Large intestine (tissue), 3 donors: ENCODE data around the gene CDR2L. TPM values are rescaled to one million over a fixed set of nuclear protein-coding genes. Genes with fewer than 3 reads are reported as not detected.
"Not testable (repeated sequence)": the region's sequence is repeated elsewhere in the genome, so short reads cannot be mapped to it uniquely, and the experiment has no call there.

Experiments used
- DNase-seq, 2 donors: peaks; one replicate each; pipeline versions ENCODE4 v3.0.0 to v3.0.0-alpha.2; 2013
- H3K27ac ChIP-seq: one replicate; pipeline ENCODE4 v1.5.1; 2013; ENCODE audit warnings: low read length
- H3K27me3 ChIP-seq: 2 replicates; pipeline ENCODE4 v1.6.1; 2013; ENCODE audit warnings: low read length; ENCODE audit not compliant: control insufficient read depth, insufficient read depth
- H3K36me3 ChIP-seq: 2 replicates; pipeline ENCODE4 v1.6.1; 2013; ENCODE audit warnings: low read length; ENCODE audit not compliant: control insufficient read depth, insufficient read depth
- H3K4me1 ChIP-seq: one replicate; pipeline ENCODE4 v1.6.1; 2013; ENCODE audit warnings: low read length; ENCODE audit not compliant: control insufficient read depth, insufficient read depth
- H3K4me3 ChIP-seq: one replicate; pipeline ENCODE4 v1.5.1; 2013; ENCODE audit warnings: low read length
- H3K9me3 ChIP-seq: one replicate; pipeline ENCODE4 v1.6.1; 2013; ENCODE audit warnings: mild to moderate bottlenecking, low read depth, low read length, moderate library complexity; ENCODE audit not compliant: control insufficient read depth
- WGBS: methylation state at CpG from one replicate; pipeline ENCODE4 v1.1.5; 2013; ENCODE audit warnings: low lambda C conversion rate; ENCODE audit not compliant: insufficient coverage; 5-methylcytosine and 5-hydroxymethylcytosine counted together
- polyA plus RNA-seq: library from polyadenylated mRNA; unstranded; fragments of 120-200 nt; gene quantifications from one replicate; pipeline ENCODE4 v1.2.1, GENCODE V29; 2013

CDR2L gene
- polyA plus RNA-seq, 1 donor: 6.8 TPM

DNA sequence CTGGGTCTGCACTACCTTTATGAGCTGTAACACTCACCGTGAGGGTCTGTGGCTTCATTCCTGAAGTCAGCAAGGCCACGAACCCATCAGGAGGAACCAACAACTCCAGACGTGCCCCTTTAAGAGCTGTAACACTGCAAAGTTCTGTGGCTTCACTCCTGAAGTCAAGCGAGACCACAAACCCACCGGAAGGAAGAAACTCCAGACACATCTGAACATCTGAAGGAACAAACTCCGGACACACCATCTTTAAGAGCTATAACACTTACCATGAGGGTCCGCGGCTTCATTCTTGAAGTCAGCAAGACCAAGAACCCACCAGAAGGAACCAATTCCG is 37.9 kb downstream of the CDR2L start:
- not testable (repeated sequence) for H3K4me3 ChIP-seq, H3K27ac ChIP-seq, H3K9me3 ChIP-seq, DNase-seq, H3K27me3 ChIP-seq, H3K4me1 ChIP-seq
- peaks cover 19% of the 10 kb centered on the region for H3K36me3 ChIP-seq
- no CpG with 5 or more reads among the region's 9 CpGs for WGBS

DNA sequence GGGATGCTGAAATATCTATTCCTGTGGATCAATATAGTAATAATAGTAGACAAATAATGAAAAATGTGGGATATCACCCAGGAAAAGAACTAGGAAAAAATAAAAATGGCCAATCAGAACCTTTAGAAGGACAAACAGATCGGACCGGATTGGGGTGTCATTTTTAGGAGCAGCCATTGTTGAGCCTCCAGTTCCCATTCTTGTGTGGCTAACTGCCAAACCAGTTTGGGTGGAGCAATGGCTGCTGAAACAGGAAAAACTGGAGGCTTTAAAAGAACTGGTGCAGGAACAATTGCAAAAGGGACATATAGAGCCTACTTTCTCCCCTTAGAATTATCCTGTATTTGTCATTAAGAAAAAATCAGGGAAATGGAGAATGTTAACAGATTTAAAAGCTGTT is 39.2 kb downstream of the CDR2L start:
- H3K9me3 ChIP-seq: not testable (repeated sequence)

DNA sequence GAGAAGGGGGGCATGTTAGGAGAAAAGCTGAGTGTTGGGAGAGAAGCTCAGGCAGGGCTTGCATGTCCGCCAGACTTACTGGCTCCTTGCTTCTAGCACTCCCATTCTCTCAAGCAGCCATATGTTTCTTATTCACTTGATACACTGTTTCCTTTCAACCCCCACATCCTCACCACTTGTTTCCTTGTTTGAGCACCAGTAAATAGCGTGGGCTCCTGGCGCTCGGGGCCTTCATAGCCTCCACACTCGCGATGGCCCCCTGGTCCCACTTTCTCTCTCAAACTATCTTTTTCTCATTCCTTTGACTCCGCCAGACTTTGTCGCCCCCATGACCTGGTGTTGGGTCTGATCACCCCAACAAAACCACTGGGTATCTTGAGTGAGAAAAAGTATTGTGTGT is 42.7 kb downstream of the CDR2L start:
- Histone ChIP-seq H3K27ac (no peak overlapping the region), H3K9me3 (peaks cover 6% of the 10 kb centered on the region), H3K4me3 (no peak overlapping the region), H3K4me1 (peaks cover 2% of the 10 kb centered on the region), H3K27me3 (no peaks in the 10 kb centered on the region), H3K36me3 (no peaks in the 10 kb centered on the region)
- DNase-seq: no peak
- 60% methylated on average over 3 of the region's 8 CpGs for WGBS

More for the DNA sequence above, 39.2 kb downstream of the CDR2L start:
- not testable (repeated sequence) for H3K4me1 ChIP-seq, H3K27ac ChIP-seq, H3K4me3 ChIP-seq, DNase-seq, H3K27me3 ChIP-seq, H3K36me3 ChIP-seq
- no CpG with 5 or more reads among the region's 2 CpGs for WGBS

GRCh38 chr17:75031972-75032719 is 44.7 kb downstream of the CDR2L start:
- Histone ChIP-seq H3K4me1 (peaks cover 6% of the 10 kb centered on the region), H3K27me3 (no peaks in the 10 kb centered on the region), H3K9me3 (peaks cover 6% of the 10 kb centered on the region), H3K27ac (no peak overlapping the region), H3K36me3 (no peaks in the 10 kb centered on the region), H3K4me3 (peak overlapping the region; percentile 10)
- DNase-seq: peak; percentile 50 to 65
- WGBS: no CpG with 5 or more reads among the region's 10 CpGs

- H3K9me3 ChIP-seq: peaks cover 6% of the 10 kb centered on the region
These were observed 45.4 kb downstream of the CDR2L start for GRCh38 chr17:75032720-75033280.

GRCh38 chr17:75033346-75034235 is 46.2 kb downstream of the CDR2L start:
- no CpG with 5 or more reads among the region's 36 CpGs for WGBS
- Histone ChIP-seq H3K4me1 (peaks cover 6% of the 10 kb centered on the region), H3K9me3 (peaks cover 6% of the 10 kb centered on the region), H3K27ac (peak overlapping the region; percentile 87), H3K4me3 (peak overlapping the region; percentile 82), H3K36me3 (peaks cover 4% of the 10 kb centered on the region), H3K27me3 (no peaks in the 10 kb centered on the region)
- peak; percentile 90 to 92 for DNase-seq

More at GRCh38 chr17:75032720-75033280, 45.4 kb downstream of the CDR2L start:
- DNase-seq: peak in 1 of 2 donors; percentile 30
- H3K36me3 ChIP-seq: no peaks in the 10 kb centered on the region
- H3K4me3 ChIP-seq: peak overlapping the region; percentile 82
- WGBS: 20% methylated on average over 3 of the region's 13 CpGs
- H3K27me3 ChIP-seq: no peaks in the 10 kb centered on the region
- no peak overlapping the region for H3K27ac ChIP-seq
- H3K4me1 ChIP-seq: peaks cover 6% of the 10 kb centered on the region

DNA sequence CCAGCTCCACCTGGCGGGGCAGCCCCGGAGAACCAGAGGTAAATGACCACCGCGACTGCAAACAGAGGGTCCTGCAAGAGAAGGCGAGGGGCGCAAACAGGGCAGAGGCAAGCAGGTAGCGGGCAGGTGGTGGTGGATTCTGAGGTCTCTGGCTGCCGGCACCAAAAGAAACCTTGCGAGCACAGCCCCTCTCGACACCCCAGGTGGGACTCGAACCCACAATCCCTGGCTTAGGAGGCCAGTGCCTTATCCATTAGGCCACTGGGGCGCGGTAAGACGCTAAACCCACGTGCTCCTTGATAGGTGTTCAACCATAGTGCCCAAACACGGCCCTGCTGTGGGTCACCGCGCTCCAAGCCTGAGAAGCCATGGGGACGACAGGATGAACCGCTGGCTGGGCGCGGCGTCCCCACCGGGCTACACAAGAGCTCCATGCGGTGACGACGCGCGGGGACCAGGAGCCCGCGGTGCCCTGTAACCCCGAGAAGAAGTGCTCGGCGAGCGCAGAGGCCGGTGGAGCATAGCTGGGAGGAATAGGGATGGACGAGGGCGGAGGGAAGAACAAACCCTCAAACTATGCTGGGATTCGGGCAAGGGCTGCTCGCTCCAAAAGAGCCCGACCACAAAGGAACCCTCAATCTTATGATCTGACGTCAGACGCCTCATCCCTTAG is 46.9 kb downstream of the CDR2L start:
- peak overlapping the region; percentile 82 for H3K4me3 ChIP-seq
- peak overlapping the region; percentile 87 for H3K27ac ChIP-seq
- no CpG with 5 or more reads among the region's 43 CpGs for WGBS
- peaks cover 6% of the 10 kb centered on the region for H3K9me3 ChIP-seq
- peaks cover 11% of the 10 kb centered on the region for H3K36me3 ChIP-seq
- H3K4me1 ChIP-seq: peaks cover 6% of the 10 kb centered on the region
- no peaks in the 10 kb centered on the region for H3K27me3 ChIP-seq
- DNase-seq: peak; percentile 84 to 85

GRCh38 chr17:75036643-75037268 is 49.3 kb downstream of the CDR2L start:
- Histone ChIP-seq H3K27me3 (no peaks in the 10 kb centered on the region), H3K4me3 (no peak overlapping the region), H3K4me1 (peaks cover 6% of the 10 kb centered on the region), H3K27ac (no peak overlapping the region), H3K36me3 (peaks cover 35% of the 10 kb centered on the region), H3K9me3 (no peaks in the 10 kb centered on the region)
- 100% methylated on average over 1 of the region's 27 CpGs for WGBS
- peak in 1 of 2 donors; percentile 29 for DNase-seq

GRCh38 chr17:75039238-75039637 is 51.8 kb downstream of the CDR2L start:
- peaks cover 40% of the 10 kb centered on the region for H3K36me3 ChIP-seq
- no peaks in the 10 kb centered on the region for H3K27me3 ChIP-seq
- DNase-seq: no peak
- no peak overlapping the region for H3K4me3 ChIP-seq
- H3K27ac ChIP-seq: no peak overlapping the region
- peaks cover 3% of the 10 kb centered on the region for H3K4me1 ChIP-seq
- no CpG with 5 or more reads among the region's 5 CpGs for WGBS
- no peaks in the 10 kb centered on the region for H3K9me3 ChIP-seq
